NK-92 (cell line): ENCODE measurements around the gene UBE3A.

ENCODE experiments used
- DNase-seq: peaks from one replicate; lab custom pipeline; 2025; ENCODE audit not compliant: unreplicated experiment; lab: John Stamatoyannopoulos, UW

UBE3A gene

GRCh38 chr15:25406846-25407245, 32.0 kb downstream of the UBE3A start:
- no peak for DNase-seq

- no peak for DNase-seq
Observed at GRCh38 chr15:25406261-25406660, 32.6 kb downstream of the UBE3A start.

GRCh38 chr15:25403771-25404170, 35.1 kb downstream of the UBE3A start:
- DNase-seq = no peak

GRCh38 chr15:25402342-25402741, 36.5 kb downstream of the UBE3A start:
- DNase-seq = no peak

GRCh38 chr15:25401501-25401900, 37.3 kb downstream of the UBE3A start:
- no peak for DNase-seq

GRCh38 chr15:25397100-25397499, 41.7 kb downstream of the UBE3A start:
- DNase-seq = no peak

GRCh38 chr15:25394898-25395297, 43.9 kb downstream of the UBE3A start:
- DNase-seq = no peak

- no peak for DNase-seq
Observed at GRCh38 chr15:25392806-25393205, 46.0 kb downstream of the UBE3A start.

GRCh38 chr15:25391971-25392721, 46.7 kb downstream of the UBE3A start:
- DNase-seq = no peak

- DNase-seq = no peak
Observed at GRCh38 chr15:25385986-25386385, 52.8 kb downstream of the UBE3A start.

GRCh38 chr15:25381579-25381978, 57.2 kb downstream of the UBE3A start:
- no peak for DNase-seq

GRCh38 chr15:25378501-25378901, 60.3 kb downstream of the UBE3A start:
- DNase-seq = no peak

- DNase-seq = no peak
Observed at GRCh38 chr15:25375557-25375956, 63.3 kb downstream of the UBE3A start.

- DNase-seq = no peak
Observed at GRCh38 chr15:25374143-25374542, 64.7 kb downstream of the UBE3A start.

- no peak for DNase-seq
Observed at GRCh38 chr15:25372298-25372697, 66.5 kb downstream of the UBE3A start.

- no peak for DNase-seq
Observed at GRCh38 chr15:25368850-25369249, 70.0 kb downstream of the UBE3A start.

GRCh38 chr15:25366058-25366457, 72.8 kb downstream of the UBE3A start:
- DNase-seq = no peak

- DNase-seq = no peak
Observed at GRCh38 chr15:25362545-25362944, 76.3 kb downstream of the UBE3A start.

- DNase-seq = no peak
Observed at GRCh38 chr15:25347707-25348106, 91.1 kb downstream of the UBE3A start.

- DNase-seq = no peak
Observed at GRCh38 chr15:25346371-25346770, 92.5 kb downstream of the UBE3A start.

- no peak for DNase-seq
Observed at GRCh38 chr15:25345943-25346342, 92.9 kb downstream of the UBE3A start.

- DNase-seq = no peak
Observed at GRCh38 chr15:25342629-25343028, 96.2 kb downstream of the UBE3A start.

GRCh38 chr15:25339431-25339830, 99.4 kb downstream of the UBE3A start:
- no peak for DNase-seq
